ENCODE results near the gene BCL2.

The BCL2 gene

GRCh38 chr18:63199743-63200241 lies 119.8 kb downstream of the BCL2 start:
- Histone ChIP-seq H3K4me2 (ENCODE audit: insufficient read depth, low read length) (peak overlapping the region; percentile 82), H3K36me3 (ENCODE audit: insufficient read depth, low read length) (peaks cover 10% of the 10 kb centered on the region; the same call in 1 of the 2 replicates), H3K9ac (ENCODE audit: low read depth, low read length) (peak overlapping the region; percentile 48), H3K27ac (ENCODE audit: low read length) (peak overlapping the region; percentile 87), H4K20me1 (ENCODE audit: insufficient read depth, low read length) (peaks cover 17% of the 10 kb centered on the region), H3K9me3 (ENCODE audit: insufficient read depth, low read length, severe bottlenecking) (no peaks in the 10 kb centered on the region), H3K27me3 (ENCODE audit: insufficient read depth, low read length, poor library complexity) (no peaks in the 10 kb centered on the region), H3K4me1 (ENCODE audit: insufficient read depth, low read length) (peaks cover 67% of the 10 kb centered on the region), H2AFZ (ENCODE audit: low read depth, low read length) (peak overlapping the region; percentile 5; the same call in 1 of the 2 replicates), H3K4me3 (ENCODE audit: low read depth in 1 of 2, low read length in 2 of 2) (peak overlapping the region; percentile 1 to 61; a peak in 3 of 4 replicates), H3K79me2 (ENCODE audit: insufficient read depth, low read length) (peaks cover 90% of the 10 kb centered on the region)
- no peak for TF ChIP-seq CTCF (IDR thresholded peaks at IDR 0.05; ENCODE audit: borderline replicate concordance, extremely low read depth, low read length, poor library complexity, severe bottlenecking)
- no peak for TF ChIP-seq EZH2 (IDR thresholded peaks at IDR 0.05; ENCODE audit: borderline replicate concordance, low read depth, low read length, severe bottlenecking)
- ATAC-seq (ENCODE audit: insufficient read depth, low read depth) = peak; percentile 92
- DNase-seq = peak; percentile 77

GRCh38 chr18:63198868-63199742 lies 120.5 kb downstream of the BCL2 start:
- Histone ChIP-seq H2AFZ (ENCODE audit: low read depth, low read length) (peak overlapping the region; percentile 5; the same call in 1 of the 2 replicates), H3K9ac (ENCODE audit: low read depth, low read length) (peak overlapping the region; percentile 48), H3K4me1 (ENCODE audit: insufficient read depth, low read length) (peaks cover 60% of the 10 kb centered on the region), H3K27me3 (ENCODE audit: insufficient read depth, low read length, poor library complexity) (no peaks in the 10 kb centered on the region), H3K9me3 (ENCODE audit: insufficient read depth, low read length, severe bottlenecking) (no peaks in the 10 kb centered on the region), H4K20me1 (ENCODE audit: insufficient read depth, low read length) (peaks cover 17% of the 10 kb centered on the region), H3K4me3 (ENCODE audit: low read depth in 1 of 2, low read length in 2 of 2) (peak overlapping the region; percentile 1 to 61; a peak in 3 of 4 replicates), H3K4me2 (ENCODE audit: insufficient read depth, low read length) (peak overlapping the region; percentile 82), H3K79me2 (ENCODE audit: insufficient read depth, low read length) (peaks cover 90% of the 10 kb centered on the region), H3K36me3 (ENCODE audit: insufficient read depth, low read length) (peaks cover 10% of the 10 kb centered on the region; the same call in 1 of the 2 replicates), H3K27ac (ENCODE audit: low read length) (peak overlapping the region; percentile 87)
- TF ChIP-seq CTCF (IDR thresholded peaks at IDR 0.05; ENCODE audit: borderline replicate concordance, extremely low read depth, low read length, poor library complexity, severe bottlenecking) (no peak), EZH2 (IDR thresholded peaks at IDR 0.05; ENCODE audit: borderline replicate concordance, low read depth, low read length, severe bottlenecking) (no peak)
- DNase-seq (no peak), ATAC-seq (ENCODE audit: insufficient read depth, low read depth) (no peak)

- ATAC-seq (ENCODE audit: insufficient read depth, low read depth) (no peak), DNase-seq (no peak)
- Histone ChIP-seq H3K4me3 (ENCODE audit: low read depth in 1 of 2, low read length in 2 of 2) (peak overlapping the region in 1 of 2 experiments; percentile 61; a peak in 1 of 4 replicates), H3K9ac (ENCODE audit: low read depth, low read length) (peak overlapping the region; percentile 48; the same call in 1 of the 2 replicates), H2AFZ (ENCODE audit: low read depth, low read length) (no peak overlapping the region), H3K4me2 (ENCODE audit: insufficient read depth, low read length) (peak overlapping the region; percentile 82), H3K9me3 (ENCODE audit: insufficient read depth, low read length, severe bottlenecking) (no peaks in the 10 kb centered on the region), H3K79me2 (ENCODE audit: insufficient read depth, low read length) (peaks cover 90% of the 10 kb centered on the region), H4K20me1 (ENCODE audit: insufficient read depth, low read length) (peaks cover 17% of the 10 kb centered on the region), H3K27me3 (ENCODE audit: insufficient read depth, low read length, poor library complexity) (no peaks in the 10 kb centered on the region), H3K4me1 (ENCODE audit: insufficient read depth, low read length) (peaks cover 51% of the 10 kb centered on the region), H3K27ac (ENCODE audit: low read length) (peak overlapping the region; percentile 87), H3K36me3 (ENCODE audit: insufficient read depth, low read length) (peaks cover 10% of the 10 kb centered on the region; the same call in 1 of the 2 replicates)
- TF ChIP-seq EZH2 (IDR thresholded peaks at IDR 0.05; ENCODE audit: borderline replicate concordance, low read depth, low read length, severe bottlenecking) (no peak), CTCF (IDR thresholded peaks at IDR 0.05; ENCODE audit: borderline replicate concordance, extremely low read depth, low read length, poor library complexity, severe bottlenecking) (no peak)
Measured at GRCh38 chr18:63198098-63198760, 121.3 kb downstream of the BCL2 start.
